Aorta (tissue), 5 donors: ENCODE data around the gene MECP2. TPM values are rescaled to one million over a fixed set of nuclear protein-coding genes. Genes with fewer than 3 reads are reported as not detected.
"Not testable (repeated sequence)": the region's sequence is repeated elsewhere in the genome, so short reads cannot be mapped to it uniquely, and the experiment has no call there.

ENCODE experiments used
- ATAC-seq: fragments of 200-7000 bp; cut with Tn5 transposase; one replicate; pipeline ENCODE4 v1.9.1; 2022; ENCODE audit warnings: moderate library complexity; ENCODE audit not compliant: low FRiP score
- DNase-seq, 2 donors: peaks; one replicate each; pipeline ENCODE4 v3.0.0-alpha.2; 2020
- H3K27ac ChIP-seq, 2 donors: one replicate each; pipeline ENCODE4 v1.5.1; 2013; ENCODE audit warnings: low read length in 2 of 2, mild to moderate bottlenecking in 2 of 2, moderate library complexity in 2 of 2, control low read depth in 1 of 2, inconsistent platforms in 1 of 2, low read depth in 1 of 2
- H3K27me3 ChIP-seq, 2 donors: one replicate each; pipeline ENCODE4 v1.6.1; 2013; ENCODE audit warnings: control low read depth in 1 of 2, low read length in 1 of 2, mild to moderate bottlenecking in 1 of 2, moderate library complexity in 1 of 2; ENCODE audit not compliant: insufficient read depth in 2 of 2, control insufficient read depth in 1 of 2
- H3K36me3 ChIP-seq, 2 donors: one replicate each; pipeline ENCODE4 v1.6.1; 2013; ENCODE audit warnings: control low read depth in 1 of 2, low read length in 1 of 2, mild to moderate bottlenecking in 1 of 2; ENCODE audit not compliant: insufficient read depth in 2 of 2, control insufficient read depth in 1 of 2
- H3K4me1 ChIP-seq, 2 donors: one replicate each; pipeline ENCODE4 v1.6.1; 2013; ENCODE audit warnings: low read length in 2 of 2, control low read depth in 1 of 2, mild to moderate bottlenecking in 1 of 2, moderate library complexity in 1 of 2; ENCODE audit not compliant: insufficient read depth in 2 of 2, control insufficient read depth in 1 of 2
- H3K4me3 ChIP-seq, 2 donors: one replicate each; pipeline ENCODE4 v1.5.1; 2013; ENCODE audit warnings: low read length in 2 of 2, control low read depth in 1 of 2, mild to moderate bottlenecking in 1 of 2
- H3K9me3 ChIP-seq: one replicate; pipeline ENCODE4 v1.6.1; 2013; ENCODE audit warnings: mild to moderate bottlenecking, low read length; ENCODE audit not compliant: control insufficient read depth
- WGBS, 2 donors: extraction: QIAGEN DNeasy Blood & Tissue Kit; methylation state at CpG; one replicate each; pipeline ENCODE4 v1.1.7; 2013; 5-methylcytosine and 5-hydroxymethylcytosine counted together
- intact Hi-C, 2 donors: fragments of 100-400 bp; cut with DNase I; formaldehyde crosslinking; loops; one replicate each; pipeline versions ENCODE4 v1.14.2 to v1.15.0; 2022
- polyA plus RNA-seq, 2 donors: library from polyadenylated mRNA; stranded (reverse); fragments of 200-250 nt; gene quantifications; one replicate each; pipeline ENCODE4 v1.2.3, GENCODE V29; 2013
- total RNA-seq, 2 donors: library from RNA; stranded (reverse); fragmentation: NEBNext Ultra II Directional; extraction: Animal tissue kit (Norgen Biotek cat#: 25700); gene quantifications; one replicate each; pipeline ENCODE4 v1.2.1, GENCODE V29; 2021
- donor health status: healthy with polysubstance abuse.
- donor health status: Bipolar disorder and iron deficiency.
- donor health status: DM: no; HTN: no; CAD: no.
- donor health status: DM: no; HTN: no; CAD: no.
- donor health status: DM: yes; HTN: yes; CAD: no.

The MECP2 gene
- total and polyA plus RNA-seq, 4 donors = 10.4 to 80.7 (median 49.2) TPM

- intact Hi-C loops = no loop called here
- H3K9me3 ChIP-seq = no peaks in the 10 kb centered on the region
- peaks cover 0 to 2% of the 10 kb centered on the region in 2 donors for H3K36me3 ChIP-seq
- no peak overlapping the region for H3K27ac ChIP-seq
- DNase-seq = no peak
- 74 to 79% methylated on average over 4 of the region's 4 CpGs for WGBS, 2 donors
- H3K27me3 ChIP-seq = no peaks in the 10 kb centered on the region
- no peak overlapping the region for H3K4me3 ChIP-seq
- ATAC-seq = no peak
- H3K4me1 ChIP-seq = no peaks in the 10 kb centered on the region
Observed at GRCh38 chrX:154008521-154008920, 89.0 kb downstream of the MECP2 start.

- Histone ChIP-seq H3K4me1 (no peaks in the 10 kb centered on the region), H3K36me3 (peaks cover 0 to 2% of the 10 kb centered on the region in 2 donors), H3K27me3 (no peaks in the 10 kb centered on the region), H3K4me3 (no peak overlapping the region), H3K27ac (no peak overlapping the region), H3K9me3 (no peaks in the 10 kb centered on the region)
- 91 to 95% methylated on average over 20 of the region's 20 CpGs for whole genome bisulfite sequencing, 2 donors
- intact Hi-C loops = no loop called here
- peak in 1 of 2 donors; percentile 39 for DNase-seq
- no peak for ATAC-seq
Observed at GRCh38 chrX:154006947-154007346, 90.6 kb downstream of the MECP2 start.

- ATAC-seq = no peak
- H3K36me3 ChIP-seq = peaks cover 0 to 2% of the 10 kb centered on the region in 2 donors
- H3K27me3 ChIP-seq = no peaks in the 10 kb centered on the region
- WGBS, 2 donors = 52 to 64% methylated on average over 11 of the region's 11 CpGs
- H3K27ac ChIP-seq = no peak overlapping the region
- H3K9me3 ChIP-seq = no peaks in the 10 kb centered on the region
- no peaks in the 10 kb centered on the region for H3K4me1 ChIP-seq
- no peak overlapping the region for H3K4me3 ChIP-seq
- no peak for DNase-seq
- intact Hi-C loops = no loop called here
Observed at GRCh38 chrX:154004315-154004714, 93.2 kb downstream of the MECP2 start.

- intact Hi-C loops = no loop called here
- H3K9me3 ChIP-seq = no peaks in the 10 kb centered on the region
- 86% methylated on average over 17 of the region's 17 CpGs for WGBS, 2 donors
- H3K4me1 ChIP-seq = no peaks in the 10 kb centered on the region
- ATAC-seq (peak; percentile 54), DNase-seq (peak in 1 of 2 donors; percentile 70)
- H3K36me3 ChIP-seq = peaks cover 0 to 2% of the 10 kb centered on the region in 2 donors
- H3K4me3 ChIP-seq = no peak overlapping the region
- no peak overlapping the region for H3K27ac ChIP-seq
- no peaks in the 10 kb centered on the region for H3K27me3 ChIP-seq
Observed at GRCh38 chrX:154002215-154002719, 95.2 kb downstream of the MECP2 start.

- Histone ChIP-seq H3K27ac (no peak overlapping the region), H3K9me3 (no peaks in the 10 kb centered on the region), H3K4me3 (no peak overlapping the region), H3K36me3 (no peaks in the 10 kb centered on the region), H3K4me1 (no peaks in the 10 kb centered on the region), H3K27me3 (no peaks in the 10 kb centered on the region)
- 78 to 81% methylated on average over 5 of the region's 5 CpGs for WGBS, 2 donors
- no peak for DNase-seq
- no peak for ATAC-seq
- intact Hi-C loops = no loop called here
Observed at GRCh38 chrX:154000051-154000450, 97.5 kb downstream of the MECP2 start.

DNA sequence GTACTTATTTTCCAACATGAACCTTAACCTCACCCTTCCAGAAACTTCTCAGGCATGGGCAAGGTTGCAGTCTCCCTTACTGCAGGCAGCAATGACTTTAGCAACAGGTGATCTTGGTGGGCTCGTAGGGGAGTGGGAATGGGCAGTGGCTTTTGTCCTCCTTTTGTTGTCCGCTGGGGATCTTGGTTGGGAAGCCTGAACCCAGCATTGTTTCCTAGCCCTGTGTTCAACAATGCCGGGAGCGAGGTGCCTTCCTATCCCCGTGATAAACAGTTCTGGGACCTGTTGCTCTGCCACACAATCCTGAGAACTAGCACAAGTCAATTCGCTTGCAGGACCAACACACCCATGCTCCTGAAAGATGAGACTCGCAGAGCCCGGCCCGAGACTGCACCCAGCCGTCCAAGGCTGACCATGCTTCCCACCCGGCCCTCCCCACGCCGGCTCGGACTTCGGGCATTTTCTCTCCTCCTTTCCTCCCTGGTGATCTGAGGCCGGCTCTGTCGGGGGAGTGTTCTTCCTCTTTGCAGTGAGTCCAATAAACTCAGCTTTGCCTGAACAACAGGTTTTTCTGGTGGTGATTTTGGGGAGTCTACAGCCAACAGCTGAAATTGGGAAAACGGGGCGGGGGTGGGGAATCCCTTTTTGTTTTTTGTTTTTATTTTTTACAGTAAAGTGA is 98.0 kb downstream of the MECP2 start:
- intact Hi-C loops = no loop called here
- H3K27ac ChIP-seq = no peak overlapping the region
- DNase-seq = no peak
- H3K4me3 ChIP-seq = no peak overlapping the region
- H3K27me3 ChIP-seq = no peaks in the 10 kb centered on the region
- H3K36me3 ChIP-seq = no peaks in the 10 kb centered on the region
- H3K9me3 ChIP-seq = no peaks in the 10 kb centered on the region
- no peaks in the 10 kb centered on the region for H3K4me1 ChIP-seq
- ATAC-seq = no peak
- 72 to 77% methylated on average over 19 of the region's 19 CpGs for WGBS, 2 donors

GRCh38 chrX:153995504-153995903 is 102.0 kb downstream of the MECP2 start:
- H3K27me3 ChIP-seq = no peaks in the 10 kb centered on the region
- intact Hi-C loops = no loop called here
- ATAC-seq = no peak
- H3K9me3 ChIP-seq = no peaks in the 10 kb centered on the region
- H3K4me3 ChIP-seq = no peak overlapping the region
- no peaks in the 10 kb centered on the region for H3K36me3 ChIP-seq
- DNase-seq = no peak
- H3K27ac ChIP-seq = no peak overlapping the region
- WGBS, 2 donors = 88 to 97% methylated on average over 8 of the region's 8 CpGs
- H3K4me1 ChIP-seq = no peaks in the 10 kb centered on the region

- DNase-seq, ATAC-seq: not testable (repeated sequence)
- WGBS, 2 donors = 76 to 81% methylated on average over 4 to 5 of the region's 5 CpGs
Observed at GRCh38 chrX:153994398-153994797, 103.1 kb downstream of the MECP2 start.

GRCh38 chrX:153993978-153994377 is 103.5 kb downstream of the MECP2 start:
- H3K36me3 ChIP-seq = no peaks in the 10 kb centered on the region
- WGBS, 2 donors = 85 to 88% methylated on average over 10 of the region's 10 CpGs
- no peaks in the 10 kb centered on the region for H3K4me1 ChIP-seq
- ATAC-seq = no peak
- H3K27ac ChIP-seq = no peak overlapping the region
- DNase-seq = no peak
- H3K9me3 ChIP-seq = no peaks in the 10 kb centered on the region
- H3K4me3 ChIP-seq = no peak overlapping the region
- intact Hi-C loops = no loop called here
- no peaks in the 10 kb centered on the region for H3K27me3 ChIP-seq

More at GRCh38 chrX:153994398-153994797, 103.1 kb downstream of the MECP2 start:
- H3K4me1 ChIP-seq, H3K27me3 ChIP-seq, H3K36me3 ChIP-seq, H3K27ac ChIP-seq, H3K9me3 ChIP-seq, intact Hi-C loops, H3K4me3 ChIP-seq: not testable (repeated sequence)
